H9 (cell line): ENCODE data around the gene TRIM54. TPM values are rescaled to one million over a fixed set of nuclear protein-coding genes. Genes with fewer than 3 reads are reported as not detected.

Experiments used
- DNase-seq: peaks from one replicate; pipeline ENCODE4 v3.0.0-alpha.2; 2017
- H2AFZ ChIP-seq: one replicate; pipeline ENCODE4 v1.6.1; 2013; ENCODE audit warnings: mild to moderate bottlenecking, low read length, control low read depth, moderate library complexity
- H2AK5ac ChIP-seq: 2 replicates; pipeline ENCODE4 v1.6.1; 2013; ENCODE audit warnings: low read length, control low read depth, mixed read lengths; ENCODE audit not compliant: insufficient read length
- H2BK120ac ChIP-seq: one replicate; pipeline ENCODE4 v1.6.1; 2013; ENCODE audit warnings: low read depth, mild to moderate bottlenecking, low read length, control low read depth, inconsistent platforms; ENCODE audit not compliant: poor library complexity, severe bottlenecking
- H2BK12ac ChIP-seq: 2 replicates; pipeline ENCODE4 v1.6.1; 2013; ENCODE audit warnings: low read length, control low read depth, mixed read lengths, low read depth; ENCODE audit not compliant: insufficient read length
- H2BK15ac ChIP-seq: 2 replicates; pipeline ENCODE4 v1.6.1; 2013; ENCODE audit warnings: low read depth, low read length, control low read depth
- H2BK20ac ChIP-seq: one replicate; pipeline ENCODE4 v1.6.1; 2013; ENCODE audit warnings: low read depth, mild to moderate bottlenecking, low read length, control low read depth, inconsistent platforms; ENCODE audit not compliant: poor library complexity, severe bottlenecking
- H2BK5ac ChIP-seq: 2 replicates; pipeline ENCODE4 v1.6.1; 2013; ENCODE audit warnings: low read length, control low read depth, mixed read lengths; ENCODE audit not compliant: insufficient read length
- H3K14ac ChIP-seq: 2 replicates; pipeline ENCODE4 v1.6.1; 2013; ENCODE audit warnings: low read length, control low read depth; ENCODE audit not compliant: insufficient read depth
- H3K18ac ChIP-seq: 2 replicates; pipeline ENCODE4 v1.6.1; 2013; ENCODE audit warnings: low read depth, mild to moderate bottlenecking, mixed read lengths, low read length, control low read depth; ENCODE audit not compliant: insufficient read length
- H3K23ac ChIP-seq: 2 replicates; pipeline ENCODE4 v1.6.1; 2013; ENCODE audit warnings: low read length, control low read depth, mixed read lengths, low read depth; ENCODE audit not compliant: insufficient read length
- H3K23me2 ChIP-seq: 2 replicates; pipeline ENCODE4 v1.6.1; 2013; ENCODE audit warnings: low read depth, mild to moderate bottlenecking, mixed read lengths, low read length, control low read depth; ENCODE audit not compliant: insufficient read length, poor library complexity, severe bottlenecking
- H3K27ac ChIP-seq: 2 replicates; pipeline ENCODE4 v1.5.1; 2013; ENCODE audit warnings: low read length, control low read depth, mixed read lengths, low read depth; ENCODE audit not compliant: insufficient read length
- H3K27me3 ChIP-seq: 2 replicates; pipeline ENCODE4 v1.6.1; 2013; ENCODE audit warnings: low read length, control low read depth, inconsistent platforms; ENCODE audit not compliant: insufficient read depth
- H3K4ac ChIP-seq: 2 replicates; pipeline ENCODE4 v1.6.1; 2013; ENCODE audit warnings: low read depth, mild to moderate bottlenecking, control low read depth, inconsistent platforms, low read length, moderate library complexity
- H3K4me1 ChIP-seq: 2 replicates; pipeline ENCODE4 v1.6.1; 2013; ENCODE audit warnings: low read length, control low read depth, inconsistent platforms; ENCODE audit not compliant: insufficient read depth
- H3K4me2 ChIP-seq: 2 replicates; pipeline ENCODE4 v1.6.1; 2013; ENCODE audit warnings: low read length, control low read depth, mixed read lengths; ENCODE audit not compliant: insufficient read length, insufficient read depth
- H3K56ac ChIP-seq: 2 replicates; pipeline ENCODE4 v1.6.1; 2013; ENCODE audit warnings: low read depth, mild to moderate bottlenecking, mixed read lengths, low read length, control low read depth; ENCODE audit not compliant: insufficient read length
- H3K79me1 ChIP-seq: 2 replicates; pipeline ENCODE4 v1.6.1; 2013; ENCODE audit warnings: low read depth, mild to moderate bottlenecking, moderate library complexity, low read length, control low read depth, inconsistent platforms; ENCODE audit not compliant: insufficient read depth, poor library complexity, severe bottlenecking
- H3K79me2 ChIP-seq: 2 replicates; pipeline ENCODE4 v1.6.1; 2013; ENCODE audit warnings: low read length, control low read depth, inconsistent platforms; ENCODE audit not compliant: insufficient read depth
- H3K9ac ChIP-seq: 2 replicates; pipeline ENCODE4 v1.6.1; 2013; ENCODE audit warnings: low read length, control low read depth, mixed read lengths; ENCODE audit not compliant: insufficient read length; ENCODE audit errors: extremely low read depth
- H3K9me3 ChIP-seq: one replicate; pipeline ENCODE4 v1.6.1; 2013; ENCODE audit warnings: low read depth, low read length, inconsistent platforms; ENCODE audit not compliant: control insufficient read depth
- H3T11ph ChIP-seq: one replicate; pipeline ENCODE4 v1.6.1; 2013; ENCODE audit warnings: mild to moderate bottlenecking, low read length, control low read depth, inconsistent platforms
- H4K20me1 ChIP-seq: one replicate; pipeline ENCODE4 v1.6.1; 2013; ENCODE audit not compliant: control insufficient read depth, insufficient read length, insufficient read depth
- H4K5ac ChIP-seq: 2 replicates; pipeline ENCODE4 v1.6.1; 2013; ENCODE audit warnings: low read depth, mild to moderate bottlenecking, mixed read lengths, low read length, control low read depth; ENCODE audit not compliant: insufficient read length
- H4K8ac ChIP-seq: replicated peaks from 2 replicates; pipeline ENCODE4 v1.6.1; 2013; ENCODE audit warnings: low read length, control low read depth, mixed read lengths, low read depth; ENCODE audit not compliant: insufficient read length
- H4K91ac ChIP-seq: 2 replicates; pipeline ENCODE4 v1.6.1; 2013; ENCODE audit warnings: low read depth, mild to moderate bottlenecking, moderate library complexity, mixed read lengths, low read length, control low read depth; ENCODE audit not compliant: insufficient read length
- H3K27ac Mint-ChIP-seq, 3 experiments: 2 replicates in 2 of 3; 3 replicates in 1 of 3; pipeline ENCODE4 v1.8.0; 2020 to 2021; ENCODE audit warnings: mixed read lengths in 3 of 3, mild to moderate bottlenecking in 1 of 3, moderate library complexity in 1 of 3
- H3K27me3 Mint-ChIP-seq: 2 replicates; pipeline ENCODE4 v1.8.0; 2021; ENCODE audit warnings: low read depth, mild to moderate bottlenecking, moderate library complexity, mixed read lengths
- H3K36me3 Mint-ChIP-seq, 3 experiments: 2 replicates in 2 of 3; 3 replicates in 1 of 3; pipeline ENCODE4 v1.8.0; 2020 to 2021; ENCODE audit warnings: low read depth in 3 of 3, mixed read lengths in 3 of 3; ENCODE audit not compliant: insufficient read depth in 1 of 3
- H3K4me1 Mint-ChIP-seq, 2 experiments: 2 replicates each; pipeline ENCODE4 v1.8.0; 2020; ENCODE audit warnings: mixed read lengths in 2 of 2
- H3K4me3 Mint-ChIP-seq, 2 experiments: 2 replicates in 1 of 2; 3 replicates in 1 of 2; pipeline ENCODE4 v1.8.0; 2020 to 2021; ENCODE audit warnings: mild to moderate bottlenecking in 2 of 2, mixed read lengths in 2 of 2, moderate library complexity in 1 of 2
- H3K9me3 Mint-ChIP-seq, 2 experiments: 2 replicates in 1 of 2; 3 replicates in 1 of 2; pipeline ENCODE4 v1.8.0; 2020; ENCODE audit warnings: mild to moderate bottlenecking in 2 of 2, mixed read lengths in 2 of 2, moderate library complexity in 1 of 2
- CTCF ChIP-seq: fragments of 200-600 bp; sonication (generic); conservative IDR thresholded peaks from 3 replicates; pipeline ENCODE4 v1.8.0; 2021; ENCODE audit warnings: antibody characterized with exemption, mild to moderate bottlenecking
- WGBS: extraction: QIAGEN DNeasy Blood & Tissue Kit; methylation state at CpG from one replicate; pipeline ENCODE4 v1.1.7; 2013; ENCODE audit warnings: missing lambda C conversion rate, low lambda C conversion rate, mixed read lengths; ENCODE audit not compliant: insufficient read length; ENCODE audit errors: extremely low coverage; 5-methylcytosine and 5-hydroxymethylcytosine counted together
- total RNA-seq: library from RNA; stranded (reverse); gene quantifications from 2 replicates; pipeline ENCODE4 v1.2.1, GENCODE V29; 2021

The TRIM54 gene
- total RNA-seq, 1 experiment from 2014 or later, result 5.0 TPM

GRCh38 chr2:27261926-27262298 lies 20.3 kb upstream of the TRIM54 start:
- Mint-ChIP-seq H3K4me1 (peaks cover 27 to 29% of the 10 kb centered on the region in 2 experiments), H3K27me3 (peaks cover 49% of the 10 kb centered on the region), H3K27ac (no peak overlapping the region), H3K9me3 (no peaks in the 10 kb centered on the region; a peak in 2 of 5 replicates), H3K4me3 (peak overlapping the region; percentile 58 to 88), H3K36me3 (no peaks in the 10 kb centered on the region; a peak in 2 of 7 replicates)
- Histone ChIP-seq H3K9me3 (no peaks in the 10 kb centered on the region), H4K91ac (no peak overlapping the region), H3K79me2 (no peaks in the 10 kb centered on the region), H3K23ac (no peak overlapping the region), H2BK20ac (no peak overlapping the region), H3T11ph (no peak overlapping the region), H3K56ac (no peak overlapping the region), H2BK15ac (no peak overlapping the region), H3K4me2 (peak overlapping the region; percentile 46), H2BK5ac (no peak overlapping the region), H3K27ac (no peak overlapping the region), H3K4me1 (no peaks in the 10 kb centered on the region; the same call in 1 of the 2 replicates), H4K20me1 (no peaks in the 10 kb centered on the region), H2BK12ac (no peak overlapping the region), H4K8ac (no peak overlapping the region), H2AK5ac (no peak overlapping the region), H3K18ac (no peak overlapping the region), H2BK120ac (no peak overlapping the region), H3K4ac (no peak overlapping the region), H2AFZ (no peak overlapping the region), H3K79me1 (no peaks in the 10 kb centered on the region), H3K14ac (no peak overlapping the region), H4K5ac (no peak overlapping the region), H3K27me3 (peaks cover 38% of the 10 kb centered on the region; the same call in 1 of the 2 replicates), H3K23me2 (peaks cover 20% of the 10 kb centered on the region), H3K9ac (no peak overlapping the region)
- no CpG with 5 or more reads among the region's 40 CpGs for WGBS
- no peak for TF ChIP-seq CTCF
- no peak for DNase-seq
